ENCODE data around the gene NUP210.
"Not testable (repeated sequence)": the region's sequence is repeated elsewhere in the genome, so short reads cannot be mapped to it uniquely, and the experiment has no call there.

NUP210 gene

DNA sequence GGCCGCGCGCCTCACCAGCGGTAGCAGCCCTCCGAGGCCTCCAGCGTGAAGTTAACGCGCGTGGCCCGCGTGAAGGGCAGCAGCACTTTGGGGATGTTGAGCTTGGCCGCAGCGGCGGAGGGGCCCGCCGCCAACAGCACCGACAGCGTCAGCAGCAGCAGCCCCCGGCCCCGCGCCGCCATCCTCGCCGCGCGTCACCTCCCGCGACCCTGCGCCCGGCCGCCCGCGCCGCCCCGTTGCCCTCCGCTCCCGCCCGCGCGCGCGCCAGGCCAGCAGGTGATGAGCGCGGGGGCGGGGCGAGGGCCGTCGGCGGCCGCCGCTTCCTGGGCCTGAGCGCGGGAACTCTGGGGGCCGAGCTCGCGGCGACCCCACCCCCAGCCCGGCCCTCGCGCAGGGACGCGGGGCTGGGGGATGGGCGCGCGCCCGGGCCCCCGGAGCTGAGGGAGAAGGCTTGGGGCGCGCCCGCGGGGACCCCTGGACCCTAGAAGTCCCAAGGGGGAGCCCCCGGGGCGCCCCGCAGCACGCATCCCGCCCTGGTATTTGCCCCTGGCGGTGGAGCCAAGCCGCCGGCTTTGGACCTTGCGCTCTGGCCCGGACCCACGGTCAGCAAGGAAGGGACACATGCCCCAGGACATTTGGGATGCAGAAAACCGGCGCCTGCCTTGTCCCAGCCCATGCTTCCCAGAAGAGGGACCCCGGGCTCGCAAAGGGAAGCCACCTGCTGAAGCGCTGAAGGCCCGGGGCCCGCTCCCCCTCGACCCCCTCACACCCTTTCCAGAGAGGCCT is at the start of gene NUP210:
Gene NUP210 (minus strand): TSS at position 278 of the 786 bp plus-strand sequence. CDS start 96 bp downstream, at position 182.
- DNase-seq: peak; percentile 52

DNA sequence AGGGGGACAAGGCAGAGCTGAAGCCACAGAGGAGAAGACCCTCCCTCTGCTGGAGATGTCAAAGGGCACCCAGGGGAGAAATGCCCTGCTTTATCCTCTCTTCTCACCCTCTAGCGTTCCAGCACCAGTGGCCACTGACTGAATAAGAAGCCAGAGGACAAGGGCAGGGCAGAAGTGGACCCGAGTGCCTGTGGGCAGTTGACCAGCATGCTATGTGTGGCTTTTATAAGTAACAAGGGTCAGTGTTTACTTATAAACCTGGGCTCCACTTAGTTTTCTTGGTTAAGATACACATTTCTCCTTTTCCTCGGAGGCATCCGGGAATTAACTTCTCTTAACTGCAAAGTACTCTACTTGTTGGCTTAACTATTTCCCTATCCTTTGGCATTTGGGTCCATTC is 46.7 kb upstream of the NUP210 start:
- DNase-seq: no peak

DNA sequence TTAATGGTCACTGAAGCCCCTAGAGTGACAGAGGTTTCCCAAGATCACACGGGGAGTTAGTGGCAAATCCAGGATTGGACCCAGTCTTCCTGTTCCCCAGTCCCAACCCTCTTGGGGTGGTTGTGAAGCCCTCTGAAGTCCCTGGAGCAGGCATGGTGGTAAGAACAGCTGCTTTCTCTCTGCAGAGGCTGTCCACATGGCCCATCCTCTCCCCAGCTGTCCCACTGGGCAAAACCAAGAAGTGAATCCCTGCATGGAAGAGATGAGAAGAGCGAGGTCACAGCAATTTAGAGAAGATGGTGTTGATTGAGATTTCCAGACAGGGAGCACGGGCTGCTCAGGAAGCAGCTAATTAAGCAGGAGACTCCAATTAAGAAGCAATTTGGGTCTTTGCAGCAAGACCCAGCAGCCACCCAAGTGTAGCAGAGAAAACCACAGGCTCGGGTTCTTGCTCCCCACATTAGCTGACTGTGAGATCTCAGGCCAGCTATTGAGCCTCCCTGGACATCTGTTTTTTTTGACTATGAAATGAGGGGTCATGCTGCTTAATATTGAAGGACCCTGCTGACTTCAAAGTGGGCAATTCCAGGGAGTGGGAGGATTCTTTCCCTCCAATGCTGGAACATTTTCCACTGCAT is 45.2 kb upstream of the NUP210 start:
- no peak for DNase-seq

DNA sequence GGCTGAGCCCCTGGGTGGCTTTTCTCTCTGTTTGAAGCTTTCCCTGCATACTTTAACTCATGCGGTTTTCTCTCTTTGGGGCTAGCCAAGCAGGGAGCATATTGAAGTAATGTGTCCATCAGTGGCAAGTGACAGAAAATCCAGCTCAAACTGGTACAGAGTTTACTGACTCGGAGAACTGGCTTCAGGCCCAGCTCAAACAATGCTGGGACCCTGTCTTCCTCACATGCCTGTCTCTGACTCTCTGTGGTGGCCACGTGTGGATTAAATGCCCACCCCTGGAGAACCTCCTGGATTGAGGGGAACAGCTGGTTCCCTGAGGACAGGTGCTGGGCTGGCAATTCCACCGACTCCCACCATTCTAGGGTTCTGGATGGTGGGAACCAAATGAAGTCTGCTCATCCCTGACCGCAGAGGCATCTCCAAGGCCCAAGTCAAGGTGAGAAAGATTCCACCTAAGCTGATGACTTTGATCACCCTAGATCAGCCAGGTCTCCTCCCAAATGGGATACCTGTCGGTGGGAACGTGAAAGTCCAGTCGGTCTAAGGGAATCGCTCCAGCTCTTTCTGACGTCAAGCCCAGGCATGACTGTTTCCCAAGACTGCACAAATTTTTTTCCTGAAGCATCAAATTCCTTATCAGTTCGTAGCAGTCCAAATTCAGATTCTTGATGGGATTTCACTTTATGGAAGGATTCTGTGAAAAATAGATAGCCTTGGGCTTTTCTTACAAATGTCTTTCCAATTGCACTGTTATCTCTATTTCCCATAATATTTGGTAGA is 43.7 kb upstream of the NUP210 start:
- DNase-seq: no peak

DNA sequence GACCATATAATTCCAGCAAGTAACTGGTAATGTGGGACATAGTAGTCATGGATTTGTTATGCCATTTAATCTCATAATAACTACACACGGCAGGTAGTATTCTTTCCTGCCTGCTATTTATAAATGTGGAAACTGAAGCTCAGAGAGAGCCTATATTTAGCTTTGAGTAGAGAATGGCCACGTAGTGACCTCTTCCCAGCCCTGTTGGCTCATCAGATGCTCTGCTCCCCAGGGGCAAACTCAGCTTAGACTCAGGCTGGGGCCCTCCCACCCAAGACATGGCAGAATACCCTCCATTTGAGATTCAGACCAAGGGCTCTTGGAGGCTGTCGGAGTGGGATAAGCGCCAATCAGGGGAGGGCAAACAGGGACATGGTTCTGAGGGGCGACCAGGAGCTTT is 42.7 kb upstream of the NUP210 start:
- no peak for DNase-seq

DNA sequence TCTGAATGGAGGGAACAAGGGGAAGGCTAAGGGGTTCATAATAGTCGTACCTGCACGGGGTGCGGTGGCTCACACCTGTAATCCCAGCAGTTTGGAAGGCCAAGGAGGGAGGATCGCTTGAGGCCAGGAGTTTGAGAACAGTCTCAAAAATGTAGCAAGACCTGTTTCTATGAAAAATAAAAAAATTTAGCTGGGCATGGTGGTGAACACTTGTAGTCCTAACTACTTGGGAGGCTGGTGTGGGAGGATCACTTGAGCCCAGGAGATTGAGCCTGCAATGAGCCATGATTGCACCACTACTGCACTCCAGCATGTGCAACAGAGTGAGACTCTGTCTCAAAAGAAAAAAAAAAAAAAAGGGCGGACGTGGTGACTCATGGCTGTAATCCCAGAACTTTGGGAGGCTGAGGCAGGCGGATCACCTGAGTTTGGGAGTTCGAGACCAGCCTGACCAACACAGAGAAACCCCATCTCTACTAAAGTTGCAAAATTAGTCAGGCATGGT is 42.1 kb upstream of the NUP210 start:
- DNase-seq: no peak

DNA sequence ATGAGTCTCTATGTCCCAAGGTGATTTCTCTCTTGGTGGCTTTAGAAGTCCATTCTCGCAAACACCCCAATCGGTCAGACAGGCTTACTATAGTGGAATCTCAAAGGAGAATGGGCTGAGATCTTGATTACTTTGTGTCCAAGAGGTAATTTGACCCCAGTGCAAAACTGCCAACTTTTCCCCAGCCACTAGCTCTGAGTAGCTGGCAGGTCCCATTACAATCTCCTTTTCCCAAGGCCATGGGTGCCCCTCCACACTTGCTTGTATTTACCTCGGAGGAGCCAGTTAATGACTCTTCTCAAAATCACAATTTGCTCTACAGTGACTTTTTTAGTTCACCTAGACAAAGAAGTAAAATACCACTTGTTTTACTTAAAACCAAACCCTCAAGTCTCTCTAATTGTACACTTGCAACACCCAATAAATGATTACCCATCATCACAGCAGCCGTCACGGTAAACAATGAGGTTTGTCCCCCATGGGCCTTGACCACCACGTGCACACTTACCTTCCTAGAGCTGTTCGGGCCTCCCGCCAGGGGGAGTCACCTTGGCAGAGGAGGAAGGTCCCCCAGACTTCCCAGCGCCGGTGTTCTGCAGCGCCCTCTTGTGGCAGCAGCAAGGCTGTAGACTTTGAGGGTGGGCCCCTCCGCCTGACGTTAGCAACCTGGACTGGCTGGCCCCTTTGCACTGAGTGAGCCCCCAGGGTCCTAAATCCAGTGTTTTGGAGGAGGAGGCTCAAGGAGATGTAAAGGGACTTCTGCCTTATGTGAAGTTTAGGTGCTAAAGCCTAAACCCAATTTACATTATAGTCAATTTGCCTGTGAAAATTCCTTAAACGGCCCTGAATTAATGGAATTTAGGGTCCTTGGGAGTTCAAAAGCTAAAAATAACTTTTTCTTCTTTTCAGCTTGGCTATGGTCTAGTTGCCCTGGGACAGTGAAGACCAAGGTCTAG is 41.3 kb upstream of the NUP210 start:
- peak; percentile 80 for DNase-seq

DNA sequence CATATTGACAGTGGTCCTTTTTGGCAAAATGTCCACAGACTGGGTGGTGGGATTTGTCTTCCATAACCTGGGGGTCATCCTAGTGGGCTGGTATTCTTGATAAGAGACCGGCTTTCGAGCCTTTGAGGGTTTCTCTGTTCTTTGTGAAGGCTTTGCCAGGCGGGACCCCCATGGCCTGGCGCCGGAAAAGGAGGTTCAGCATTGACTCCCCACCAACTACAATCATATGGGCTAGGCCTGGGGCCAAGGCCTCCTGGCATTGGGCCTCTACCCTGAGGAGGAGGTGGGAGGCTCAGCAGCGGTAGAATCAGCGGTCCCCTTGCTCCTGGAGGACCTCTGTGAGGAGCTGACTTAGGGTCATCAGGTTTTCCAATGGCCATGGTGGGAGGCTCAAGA is 40.2 kb upstream of the NUP210 start:
- no peak for DNase-seq

DNA sequence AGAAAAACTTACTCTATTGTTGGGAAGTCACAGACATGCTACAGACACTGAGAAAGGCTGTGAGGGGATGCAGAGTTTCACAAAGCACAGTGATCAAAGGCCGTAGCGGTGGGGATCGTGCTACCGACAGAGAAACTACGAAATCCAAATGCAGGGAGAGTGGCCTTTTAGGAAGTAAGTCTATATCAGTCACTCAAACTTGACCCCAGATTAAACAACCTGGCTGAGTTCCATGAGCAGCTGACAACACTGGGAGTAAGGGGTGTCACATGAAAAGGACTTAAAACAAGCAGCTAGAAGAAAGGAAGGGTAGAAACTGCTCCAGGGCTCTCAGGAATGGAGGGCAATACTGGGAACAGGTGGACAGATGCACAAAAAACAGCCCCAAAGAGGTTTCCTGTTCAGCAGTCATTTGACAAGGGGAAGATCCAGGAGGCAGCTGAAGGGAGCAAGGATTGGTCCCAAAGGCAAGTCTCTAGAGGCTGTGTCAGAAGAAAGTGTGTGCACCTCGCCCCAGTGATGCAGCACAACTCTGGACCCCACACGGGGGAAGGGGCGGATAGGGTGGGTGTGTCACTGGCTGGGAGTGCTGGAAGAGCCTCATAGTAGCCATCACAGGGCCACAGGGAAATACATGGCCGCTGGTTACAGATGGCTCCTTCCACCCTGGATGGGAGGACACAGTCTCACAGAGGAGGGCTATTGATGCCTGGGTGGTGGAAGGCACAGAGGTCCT is 39.7 kb upstream of the NUP210 start:
- DNase-seq: no peak

DNA sequence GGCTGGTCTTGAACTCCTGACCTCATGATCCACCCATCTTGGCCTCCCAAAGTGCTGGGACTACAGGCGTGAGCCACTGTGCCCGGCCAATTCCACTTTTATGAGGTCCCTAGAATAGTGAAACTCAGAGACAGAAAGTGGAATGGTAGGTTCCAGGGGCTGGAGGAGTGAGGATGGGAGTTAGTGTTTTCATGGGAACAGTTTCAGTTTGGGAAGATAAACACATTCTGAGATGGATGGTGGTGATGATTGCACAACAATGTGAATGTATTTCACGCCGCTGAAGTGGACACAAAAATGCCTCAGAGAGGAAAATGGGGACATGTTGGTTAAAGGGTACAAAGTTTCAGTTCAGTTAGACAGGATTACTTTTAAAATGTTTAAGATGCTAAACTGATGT is 37.5 kb upstream of the NUP210 start:
- DNase-seq: no peak

DNA sequence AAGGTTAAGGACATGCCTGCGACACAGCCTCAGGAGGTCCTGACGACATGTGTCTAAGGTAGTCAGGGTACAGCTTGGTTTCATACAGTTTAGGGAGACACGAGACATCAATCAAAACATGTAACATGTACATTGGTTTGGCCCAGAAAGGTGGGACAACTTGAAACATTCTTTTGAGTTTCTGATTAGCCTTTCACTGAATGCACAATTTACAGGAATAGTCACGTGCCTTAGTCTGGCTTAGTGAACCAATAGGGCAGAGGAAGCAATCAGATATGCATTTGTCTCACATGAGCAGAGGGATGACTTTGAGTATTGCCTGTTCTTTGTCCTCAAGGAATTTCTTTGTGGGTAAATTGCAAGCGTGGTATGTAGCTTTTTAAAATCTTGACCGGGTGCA is 35.5 kb upstream of the NUP210 start:
- DNase-seq: no peak

DNA sequence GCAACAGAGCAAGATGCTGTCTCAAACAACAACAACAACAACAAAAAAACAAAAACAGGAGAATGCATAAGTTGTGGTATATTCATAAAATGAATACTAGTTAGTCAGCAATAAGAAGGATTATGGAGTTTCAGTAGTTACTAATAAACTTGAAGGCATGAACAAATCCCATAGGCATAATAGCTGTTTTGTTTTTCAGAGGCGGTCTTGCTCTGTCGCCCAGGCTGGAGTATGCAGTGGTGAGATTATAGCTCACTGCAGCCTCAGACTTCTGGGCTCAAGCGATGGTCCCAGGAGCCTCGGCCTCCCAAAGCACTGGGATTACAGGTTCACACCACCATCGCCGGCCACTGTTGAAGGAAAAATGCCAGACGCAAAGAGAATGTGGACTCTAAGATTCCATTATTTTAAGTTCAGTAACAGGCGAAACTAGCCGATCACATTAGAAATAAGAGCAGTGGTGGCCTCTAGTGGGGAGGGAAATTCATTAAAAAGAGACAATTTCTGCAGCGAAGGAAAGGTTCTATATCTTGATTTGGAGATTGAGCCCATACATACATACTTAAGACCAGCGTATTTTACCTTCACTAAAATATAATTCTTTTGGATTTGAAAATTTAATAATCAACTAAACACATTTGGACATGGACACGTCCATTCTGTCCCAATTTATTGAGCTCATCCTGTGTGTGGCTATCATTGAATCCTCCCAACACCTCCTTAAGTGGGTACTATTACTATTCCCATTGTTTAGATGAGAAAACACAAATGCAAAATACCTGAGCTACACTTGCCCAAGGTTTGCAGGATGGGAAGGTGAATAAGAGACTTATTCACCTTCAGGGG is 32.6 kb upstream of the NUP210 start:
- peak; percentile 72 for DNase-seq

DNA sequence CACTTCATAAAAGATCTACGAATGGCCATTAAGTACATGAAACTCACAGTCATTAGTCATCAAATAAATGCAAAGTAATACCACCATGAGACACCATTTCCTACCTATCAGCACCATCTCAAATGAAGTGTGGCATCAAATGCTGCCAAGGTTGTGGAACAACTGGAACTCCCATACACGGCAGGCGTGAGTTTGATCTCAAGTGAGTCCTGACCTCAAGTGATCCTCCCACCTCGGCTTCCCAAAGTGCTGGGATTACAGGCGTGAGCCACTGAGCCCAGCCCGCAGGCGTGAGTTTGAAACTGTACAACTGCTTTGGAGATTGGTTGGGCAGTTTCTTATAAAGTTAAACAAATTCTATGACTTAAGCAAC is 31.2 kb upstream of the NUP210 start:
- DNase-seq: peak; percentile 31

DNA sequence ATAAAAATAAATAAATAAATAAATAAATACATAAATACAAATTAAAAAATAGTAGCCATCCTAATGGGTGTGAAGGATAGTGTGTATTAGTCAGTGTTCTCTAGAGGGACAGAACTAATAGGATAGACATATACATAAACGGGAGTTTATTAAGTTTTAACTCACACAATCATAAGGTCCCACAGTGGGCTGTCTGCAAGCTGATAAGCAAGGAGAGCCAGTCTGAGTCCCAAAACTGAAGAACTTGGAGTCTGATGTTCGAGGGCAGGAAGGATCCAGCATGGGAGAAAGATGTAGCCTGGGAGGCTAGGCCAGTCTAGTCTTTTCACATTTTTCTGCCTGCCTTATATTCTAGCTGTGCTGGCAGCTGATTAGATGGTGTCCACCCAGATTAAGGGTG is 22.8 kb upstream of the NUP210 start:
- not testable (repeated sequence) for DNase-seq

DNA sequence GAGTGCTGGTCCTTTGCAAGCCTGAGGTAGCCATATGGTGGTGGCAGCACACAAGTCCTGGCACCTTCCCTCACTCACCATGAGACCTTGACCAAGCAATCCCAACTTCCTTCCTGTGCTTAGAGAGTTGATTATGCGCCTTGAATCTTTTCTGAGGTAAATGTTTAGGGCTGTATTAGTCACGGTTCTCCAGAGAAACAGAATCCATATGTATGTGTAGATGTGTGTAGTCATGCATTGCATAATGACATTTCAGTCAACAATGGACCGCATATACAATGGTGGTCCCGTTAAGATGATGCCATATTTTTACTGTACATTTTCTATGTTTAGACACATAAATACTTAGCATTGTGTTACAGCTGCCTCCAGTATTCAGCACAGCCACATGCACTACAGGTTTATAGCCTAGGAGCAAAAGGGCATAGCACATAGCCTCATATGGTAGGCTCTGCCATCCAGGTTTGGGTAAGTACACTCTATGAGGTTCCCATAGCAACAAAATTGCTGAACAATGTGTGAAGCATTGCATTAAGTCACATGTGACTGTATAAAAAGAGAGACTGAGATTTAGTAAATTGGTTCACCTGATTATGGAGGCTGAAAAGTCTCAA is 20.2 kb upstream of the NUP210 start:
- no peak for DNase-seq

DNA sequence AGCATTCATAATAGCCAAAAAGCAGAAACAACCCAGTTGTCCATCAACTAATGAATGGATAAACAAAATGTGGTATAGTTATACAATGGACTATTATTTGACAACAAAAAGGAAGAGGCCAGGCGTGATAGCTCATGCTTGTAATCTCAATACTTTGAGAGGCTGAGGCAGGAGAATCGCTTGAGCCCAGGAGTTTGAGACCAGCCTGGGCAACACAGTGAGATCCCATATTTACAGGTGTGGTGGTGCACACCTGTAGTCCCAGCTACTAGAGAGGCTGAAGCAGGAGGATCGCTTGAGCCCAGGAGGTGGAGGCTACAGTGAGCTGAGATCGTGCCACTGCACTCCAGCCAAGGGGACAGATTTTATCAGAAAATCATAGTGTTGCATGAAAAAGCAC is 16.1 kb upstream of the NUP210 start:
- not testable (repeated sequence) for DNase-seq

DNA sequence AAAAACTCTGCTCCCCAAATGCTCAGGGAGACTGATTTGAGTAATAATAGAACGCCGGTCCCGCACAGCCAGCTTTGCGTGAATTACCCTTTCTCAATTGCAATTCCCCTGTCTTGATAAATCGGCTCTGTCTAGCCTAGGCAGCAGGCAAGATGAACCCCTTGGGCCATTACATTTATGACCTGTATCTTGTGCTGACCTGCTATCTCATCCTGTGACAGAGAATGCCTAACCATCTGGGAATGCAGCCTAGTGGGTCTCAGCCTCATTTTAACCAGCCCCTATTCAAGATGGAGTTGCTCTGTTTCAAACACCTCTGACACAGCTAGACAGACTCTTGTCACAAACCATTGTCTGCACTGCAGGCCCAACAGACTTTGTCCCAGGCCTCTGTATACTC is 13.8 kb upstream of the NUP210 start:
- no peak for DNase-seq

DNA sequence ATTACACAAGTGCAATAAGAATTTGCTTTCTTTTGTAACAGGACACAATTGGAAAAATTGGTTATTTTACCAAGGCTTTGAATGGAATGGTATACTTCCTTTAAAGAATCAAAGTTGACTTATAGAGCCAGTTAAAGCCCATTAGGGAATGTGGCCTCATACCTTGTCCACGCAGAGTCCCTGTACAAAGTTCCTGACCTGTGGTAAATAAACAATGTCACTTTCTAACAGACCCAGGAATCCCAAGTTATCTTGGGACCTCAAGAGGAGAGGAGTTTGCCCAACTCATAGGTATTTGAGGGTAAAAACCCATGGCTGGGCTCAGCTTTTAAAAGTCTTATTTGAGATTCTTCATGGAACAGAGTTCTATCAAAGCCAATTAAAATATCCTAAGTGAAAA is 12.0 kb upstream of the NUP210 start:
- no peak for DNase-seq

DNA sequence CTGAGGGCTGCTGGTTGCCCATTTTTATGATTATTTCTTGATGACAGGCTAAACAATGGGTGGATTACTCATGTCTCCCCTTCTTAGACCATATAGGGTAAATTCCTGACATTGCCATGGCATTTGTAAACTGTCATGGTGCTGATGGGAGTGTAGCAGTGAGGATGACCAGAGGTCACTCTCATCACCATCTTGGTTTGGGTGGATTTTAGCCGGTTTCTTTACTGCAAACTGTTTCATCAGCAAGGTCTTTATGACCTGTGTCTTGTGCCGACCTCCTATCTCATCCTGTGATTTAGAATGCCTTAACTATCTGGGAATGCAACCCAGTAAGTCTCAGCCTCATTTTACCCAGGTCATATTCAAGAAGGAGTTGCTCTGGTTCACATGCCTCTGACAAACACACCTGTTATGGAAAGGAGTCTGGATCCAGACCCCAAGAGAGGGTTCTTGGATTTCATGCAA is 10.3 kb upstream of the NUP210 start:
- DNase-seq: not testable (repeated sequence)

DNA sequence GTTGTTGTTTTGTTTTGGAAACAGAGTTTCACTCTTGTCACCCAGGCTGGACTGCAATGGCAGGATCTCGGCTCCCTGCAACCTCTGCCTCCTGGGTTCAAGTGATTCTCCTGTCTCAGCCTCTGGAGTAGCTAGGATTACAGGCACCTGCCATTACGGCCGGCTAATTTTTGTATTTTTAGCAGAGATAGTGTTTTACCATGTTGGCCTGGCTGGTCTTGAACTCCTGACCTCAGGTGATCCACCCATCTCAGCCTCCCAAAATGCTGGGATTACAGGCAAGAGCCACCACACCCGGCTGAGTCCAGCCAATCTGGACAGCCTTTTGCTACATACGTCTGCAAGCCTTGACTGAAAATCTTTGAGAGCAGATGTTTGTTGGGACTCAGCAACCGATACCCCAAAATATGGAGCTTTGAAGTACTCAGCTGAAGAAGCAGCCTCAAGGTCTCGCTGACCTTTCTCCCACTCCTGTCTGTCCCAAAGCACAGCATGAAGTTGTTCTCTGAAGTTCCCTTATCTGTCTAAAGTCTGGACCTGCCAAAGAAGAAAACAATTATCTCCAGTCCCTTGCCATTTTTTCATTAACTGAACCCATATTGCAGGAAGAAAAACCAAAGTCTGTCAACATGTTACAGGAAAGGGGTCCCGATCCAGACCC is 9.6 kb upstream of the NUP210 start:
- no peak for DNase-seq
